GM12875 (cell line): ENCODE measurements around the gene PLXNC1.

Experiments used
- H3K4me3 ChIP-seq: one replicate; pipeline ENCODE4 v1.5.1; 2011; ENCODE audit warnings: low read depth, low read length, control low read depth
- CTCF ChIP-seq: IDR thresholded peaks from 2 replicates; pipeline ENCODE4 v1.5.1; 2011; ENCODE audit warnings: low read depth, mild to moderate bottlenecking, control low read depth, inconsistent platforms, low read length, moderate library complexity, borderline replicate concordance; ENCODE audit not compliant: insufficient read depth

Gene PLXNC1

GRCh38 chr12:94195483-94195882, 47.1 kb downstream of the PLXNC1 start:
- peak; percentile 22; the same call in 1 of the 2 replicates for TF ChIP-seq CTCF
- H3K4me3 ChIP-seq, result no peak overlapping the region

GRCh38 chr12:94198469-94198868, 50.1 kb downstream of the PLXNC1 start:
- no peak for TF ChIP-seq CTCF
- H3K4me3 ChIP-seq, result no peak overlapping the region

GRCh38 chr12:94198872-94199271, 50.5 kb downstream of the PLXNC1 start:
- no peak for TF ChIP-seq CTCF
- H3K4me3 ChIP-seq, result no peak overlapping the region

- H3K4me3 ChIP-seq, result no peak overlapping the region
- TF ChIP-seq CTCF, result no peak
These were observed 51.7 kb downstream of the PLXNC1 start for GRCh38 chr12:94200069-94200468.

GRCh38 chr12:94200695-94201094, 52.3 kb downstream of the PLXNC1 start:
- H3K4me3 ChIP-seq, result no peak overlapping the region
- TF ChIP-seq CTCF, result no peak

GRCh38 chr12:94202245-94203180, 54.1 kb downstream of the PLXNC1 start:
- no peak overlapping the region for H3K4me3 ChIP-seq
- no peak for TF ChIP-seq CTCF

GRCh38 chr12:94203181-94203546, 54.8 kb downstream of the PLXNC1 start:
- TF ChIP-seq CTCF, result no peak
- no peak overlapping the region for H3K4me3 ChIP-seq
